Stimulated activated naive CD8-positive, alpha-beta T cell treated with anti-CD3 and anti-CD28 coated beads, Interleukin-15, Interleukin-2, amounts not matched to agents 100 U/mL and 50 U/mL, for 24 hours (primary cell): ENCODE measurements around the gene ADAM15.

ENCODE experiments used
- ATAC-seq: fragments of 150-1000 bp; cut with Tn5 transposase; one replicate; pipeline ENCODE4 v1.10.0; 2021
- DNase-seq: peaks from one replicate; pipeline ENCODE4 v3.0.0; 2021

ADAM15 gene

DNA sequence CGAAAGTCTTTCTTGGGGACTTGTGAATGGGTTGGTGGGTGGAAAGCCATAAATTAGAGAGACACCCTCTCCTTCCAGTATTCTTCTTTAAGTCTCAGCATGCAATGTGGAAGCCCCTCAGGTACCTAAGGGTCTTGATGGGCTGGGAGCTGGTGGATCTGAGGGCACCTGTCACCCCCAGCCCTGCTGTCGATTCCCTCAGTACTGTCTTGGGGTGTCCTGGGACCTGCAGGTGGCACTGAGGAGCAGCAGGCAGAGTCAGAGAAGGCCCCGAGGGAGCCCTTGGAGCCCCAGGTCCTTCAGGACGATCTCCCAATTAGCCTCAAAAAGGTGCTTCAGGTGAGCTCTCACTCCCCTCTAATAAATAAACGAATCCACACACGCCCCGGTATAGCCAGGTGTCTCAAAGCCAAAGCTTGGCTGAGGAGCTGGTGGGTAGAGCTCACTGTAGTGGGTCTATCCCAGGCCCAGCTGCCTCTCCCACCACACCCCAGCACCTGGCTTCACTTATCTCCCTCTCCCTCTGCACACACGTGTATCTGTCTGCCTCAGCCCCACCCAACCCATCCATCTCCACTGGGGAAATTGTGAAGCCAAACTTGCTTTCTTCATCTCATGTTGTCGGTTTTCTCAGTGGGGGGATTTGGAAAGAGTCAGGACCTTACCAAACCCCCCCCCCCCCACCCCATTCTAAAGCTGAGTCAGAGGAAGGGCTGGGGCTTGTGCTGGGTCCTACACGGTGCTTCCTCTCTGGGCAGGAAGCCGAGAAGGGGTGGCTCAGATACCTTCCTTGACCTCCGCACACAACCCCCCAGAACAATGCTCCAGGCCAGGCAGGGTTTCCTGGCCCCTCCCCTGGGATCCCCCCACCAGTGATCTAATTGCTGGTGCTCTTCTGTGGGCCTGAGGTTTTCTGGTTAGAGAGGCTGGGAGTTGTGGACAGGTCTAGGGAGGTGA lies 1.6 kb downstream of the ADAM15 start:
- peak; percentile 39 for DNase-seq
- ATAC-seq: peak; percentile 19

GRCh38 chr1:155053531-155054105 lies 2.5 kb downstream of the ADAM15 start:
- DNase-seq (no peak), ATAC-seq (no peak)

GRCh38 chr1:155057104-155057503 lies 6.0 kb downstream of the ADAM15 start:
- ATAC-seq: no peak
- DNase-seq: no peak

- ATAC-seq (no peak), DNase-seq (no peak)
These were observed 6.7 kb downstream of the ADAM15 start for GRCh38 chr1:155057788-155058211.

DNA sequence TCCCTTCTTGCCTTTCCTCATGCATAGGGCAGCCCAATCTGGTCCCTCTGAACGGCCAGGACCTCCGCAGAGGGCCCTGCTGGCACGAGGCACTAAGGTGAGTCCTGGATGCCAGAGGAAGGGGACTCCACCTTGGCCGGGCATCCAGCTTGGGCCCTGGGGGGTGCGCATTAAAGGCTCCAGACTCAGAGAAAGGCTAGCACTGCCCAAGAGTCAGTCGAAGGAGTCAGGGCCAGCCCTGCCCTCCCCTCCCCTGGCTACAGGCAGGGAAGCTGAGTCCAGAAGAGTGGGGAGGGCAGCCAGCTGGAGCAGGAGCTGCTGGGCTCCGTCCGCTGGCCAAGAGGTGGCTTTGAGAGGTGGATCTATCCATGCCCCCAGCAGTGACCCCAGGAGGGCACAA lies 9.6 kb downstream of the ADAM15 start:
- DNase-seq (no peak), ATAC-seq (no peak)

DNA sequence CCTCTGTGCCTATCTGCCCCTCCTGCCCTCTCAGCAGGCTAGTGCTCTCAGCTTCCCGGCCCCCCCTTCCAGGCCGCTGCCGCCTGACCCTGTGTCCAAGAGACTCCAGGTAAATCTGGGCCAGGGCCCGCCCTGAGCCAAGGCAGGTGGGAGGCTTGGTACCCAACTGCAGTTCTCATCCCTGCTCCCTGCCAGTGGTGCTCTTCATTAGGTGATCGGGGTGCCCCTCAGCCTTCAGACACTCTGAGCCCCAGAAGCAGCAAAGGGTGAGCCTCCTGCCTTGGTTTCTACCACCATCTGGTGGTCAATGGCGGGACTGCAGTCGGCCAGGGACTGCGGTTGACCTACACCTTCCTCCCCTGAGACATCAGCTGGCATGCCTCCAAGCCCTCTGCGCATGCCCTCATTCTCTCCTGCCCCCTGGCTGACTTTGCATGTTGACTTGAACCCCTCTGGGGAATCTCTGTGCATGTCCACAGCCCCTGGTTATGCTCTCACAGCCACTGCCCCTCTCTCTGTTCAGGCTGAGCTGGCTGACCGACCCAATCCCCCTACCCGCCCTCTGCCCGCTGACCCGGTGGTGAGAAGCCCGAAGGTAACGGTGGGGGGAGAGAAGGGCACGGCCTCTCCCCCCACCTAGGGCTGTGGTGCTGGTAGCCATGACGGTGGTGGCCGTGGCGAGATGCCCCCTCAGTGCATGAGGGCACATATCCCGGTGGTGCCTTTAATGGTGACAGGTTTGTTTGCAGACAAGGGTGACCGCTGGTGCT lies 10.4 kb downstream of the ADAM15 start:
- DNase-seq: peak; percentile 99
- ATAC-seq: peak; percentile 63

DNA sequence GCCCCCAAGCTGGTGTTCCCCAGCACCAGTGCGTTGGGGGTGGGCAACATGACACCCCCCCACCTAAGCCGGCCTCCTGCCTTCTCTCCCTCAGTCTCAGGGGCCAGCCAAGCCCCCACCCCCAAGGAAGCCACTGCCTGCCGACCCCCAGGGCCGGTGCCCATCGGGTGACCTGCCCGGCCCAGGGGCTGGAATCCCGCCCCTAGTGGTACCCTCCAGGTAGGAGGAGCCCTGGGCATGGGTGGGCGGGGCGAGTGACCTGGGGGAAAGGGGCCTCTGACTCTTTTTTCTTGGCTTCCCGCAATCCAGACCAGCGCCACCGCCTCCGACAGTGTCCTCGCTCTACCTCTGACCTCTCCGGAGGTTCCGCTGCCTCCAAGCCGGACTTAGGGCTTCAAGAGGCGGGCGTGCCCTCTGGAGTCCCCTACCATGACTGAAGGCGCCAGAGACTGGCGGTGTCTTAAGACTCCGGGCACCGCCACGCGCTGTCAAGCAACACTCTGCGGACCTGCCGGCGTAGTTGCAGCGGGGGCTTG lies 11.1 kb downstream of the ADAM15 start:
- ATAC-seq: peak; percentile 1
- no peak for DNase-seq

DNA sequence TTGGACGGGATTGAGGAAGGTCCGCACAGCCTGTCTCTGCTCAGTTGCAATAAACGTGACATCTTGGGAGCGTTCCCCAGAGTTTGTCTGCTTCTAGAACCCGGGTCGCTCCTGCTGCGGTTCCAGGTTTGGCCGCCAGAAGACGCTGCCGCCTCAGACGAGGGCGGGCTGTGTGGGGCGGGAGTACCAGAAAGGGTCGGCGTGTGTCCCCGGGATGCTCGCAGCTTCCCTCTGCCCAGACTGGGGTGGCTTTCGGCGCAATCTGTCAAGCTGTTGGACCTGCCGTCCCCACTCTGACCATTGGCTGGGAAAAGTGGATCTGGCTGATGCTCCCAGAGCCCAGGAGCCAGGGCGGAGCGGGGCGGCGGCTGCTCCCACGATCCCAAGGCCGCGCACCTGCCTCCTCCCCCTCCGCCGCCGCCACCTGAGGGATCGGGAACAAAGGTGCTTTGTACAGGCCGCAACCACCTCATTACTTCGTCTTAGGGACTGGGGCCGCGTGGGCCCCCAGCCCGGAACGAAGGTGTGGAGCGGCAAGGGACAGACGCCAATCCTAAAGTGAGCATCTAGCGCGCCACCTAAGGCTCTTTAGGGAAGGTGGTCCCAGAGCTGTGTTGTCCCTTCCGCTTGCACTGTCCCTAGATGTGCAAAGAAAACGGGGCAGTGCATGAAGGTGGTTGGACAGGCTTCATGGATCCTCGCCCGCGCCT lies 11.7 kb downstream of the ADAM15 start:
- DNase-seq (peak; percentile 88), ATAC-seq (peak; percentile 41)

DNA sequence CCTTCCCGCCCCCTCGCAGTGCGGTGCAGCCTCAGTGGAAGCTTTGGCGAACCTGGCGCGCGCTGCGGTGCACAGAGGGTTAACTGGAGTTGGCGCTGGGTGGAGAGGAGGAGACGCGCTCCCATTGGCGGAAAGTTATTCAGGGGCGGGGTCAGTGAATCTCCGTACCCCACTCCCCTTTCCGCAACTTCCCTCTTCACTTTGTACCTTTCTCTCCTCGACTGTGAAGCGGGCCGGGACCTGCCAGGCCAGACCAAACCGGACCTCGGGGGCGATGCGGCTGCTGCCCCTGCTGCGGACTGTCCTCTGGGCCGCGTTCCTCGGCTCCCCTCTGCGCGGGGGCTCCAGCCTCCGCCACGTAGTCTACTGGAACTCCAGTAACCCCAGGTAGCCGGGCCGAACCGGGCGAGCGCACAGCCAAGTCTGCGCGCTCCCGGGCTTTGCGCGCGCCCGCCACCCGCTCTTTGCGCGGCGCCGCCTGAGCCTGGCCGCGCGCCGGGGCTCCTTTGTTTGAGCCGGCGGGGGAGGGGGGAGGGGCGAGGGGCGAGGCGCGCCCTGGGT lies 12.5 kb downstream of the ADAM15 start, which contains the start of gene EFNA4:
EFNA4 (plus strand) TSS at position 191 of the 561 bp plus-strand sequence; CDS start at position 275, 84 bp downstream.
- peak; percentile 80 for ATAC-seq

GRCh38 chr1:155064111-155064831 lies 13.2 kb downstream of the ADAM15 start:
- no peak for DNase-seq
- ATAC-seq: no peak

More for the DNA sequence above, 12.5 kb downstream of the ADAM15 start, which contains the start of gene EFNA4:
- peak; percentile 84 for DNase-seq

DNA sequence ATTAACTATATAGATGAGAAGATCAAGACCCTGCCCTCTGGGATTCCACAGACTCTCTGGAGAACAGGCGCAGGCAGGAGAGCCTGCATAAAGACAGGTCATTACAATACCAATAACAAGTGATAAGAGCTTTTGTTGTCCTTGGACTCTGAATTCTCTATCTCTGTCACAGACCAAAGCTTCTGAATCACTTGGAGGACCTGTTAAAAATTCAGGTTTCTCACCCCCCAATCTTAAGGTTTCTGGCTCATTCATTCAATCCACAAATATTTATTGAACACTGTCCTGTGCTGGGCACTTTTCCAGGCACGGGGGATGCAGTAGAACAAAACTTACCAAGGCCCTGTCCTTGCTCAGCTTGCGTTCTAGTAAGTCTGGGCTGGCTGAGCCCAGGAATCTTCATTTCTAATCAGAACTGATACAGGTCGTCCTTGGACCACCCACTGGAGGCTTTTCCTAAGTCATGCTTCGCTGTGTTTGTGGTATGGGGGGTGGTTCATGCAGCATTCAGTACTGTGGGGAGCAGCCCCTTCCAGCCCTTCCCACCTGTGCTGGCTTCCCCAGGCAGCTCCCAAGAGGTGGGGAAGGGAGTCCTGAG lies 13.8 kb downstream of the ADAM15 start:
- no peak for DNase-seq
- no peak for ATAC-seq

GRCh38 chr1:155066777-155067176 lies 15.7 kb downstream of the ADAM15 start:
- no peak for ATAC-seq
- no peak for DNase-seq

DNA sequence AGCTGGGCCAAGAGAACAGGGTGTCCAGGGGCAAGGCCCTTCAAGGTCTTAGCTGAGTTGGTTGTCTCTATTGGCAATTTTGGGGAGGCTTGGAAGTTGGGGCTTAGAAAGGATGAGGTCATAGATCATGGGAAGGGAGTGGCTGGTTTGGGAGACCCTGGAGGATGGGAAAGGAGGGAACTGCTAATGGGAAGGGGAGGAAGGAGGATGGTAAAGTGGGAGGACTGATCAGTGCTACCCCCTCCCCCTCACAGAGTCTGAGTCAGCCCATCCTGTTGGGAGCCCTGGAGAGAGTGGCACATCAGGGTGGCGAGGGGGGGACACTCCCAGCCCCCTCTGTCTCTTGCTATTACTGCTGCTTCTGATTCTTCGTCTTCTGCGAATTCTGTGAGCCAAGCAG lies 17.5 kb downstream of the ADAM15 start:
- DNase-seq: no peak

GRCh38 chr1:155069551-155070157 lies 18.5 kb downstream of the ADAM15 start:
- DNase-seq: no peak
- no peak for ATAC-seq

More for the DNA sequence above, 17.5 kb downstream of the ADAM15 start:
- ATAC-seq: no peak

- ATAC-seq (no peak), DNase-seq (no peak)
These were observed 19.1 kb downstream of the ADAM15 start for GRCh38 chr1:155070158-155070621.

- DNase-seq (peak; percentile 80), ATAC-seq (peak; percentile 87)
These were observed 19.8 kb downstream of the ADAM15 start for GRCh38 chr1:155070721-155071569.

DNA sequence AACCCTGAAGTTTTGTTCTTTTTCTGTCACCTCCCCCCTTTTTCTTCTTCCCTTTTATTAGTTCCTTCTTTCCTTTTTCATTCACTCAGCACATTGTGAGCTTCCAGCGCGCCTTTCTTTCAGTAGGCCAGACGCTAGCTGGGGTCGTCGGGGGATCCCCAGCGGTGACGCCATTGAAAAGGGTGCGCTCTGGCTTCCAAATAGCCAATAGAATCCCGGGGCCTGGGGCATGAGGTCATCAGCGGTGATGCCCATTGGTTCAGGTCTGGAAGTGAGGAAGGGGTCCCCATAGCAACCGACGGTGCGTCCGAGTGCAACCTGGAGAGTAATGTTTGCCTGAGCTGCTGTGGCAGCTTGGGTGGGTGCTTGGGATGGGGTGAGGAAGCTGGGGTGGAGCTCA lies 20.6 kb downstream of the ADAM15 start:
- ATAC-seq (no peak), DNase-seq (no peak)

GRCh38 chr1:155072531-155073289 lies 21.6 kb downstream of the ADAM15 start:
- ATAC-seq (no peak), DNase-seq (no peak)
